H1 (cell line): ENCODE results near the gene MYH7B. TPM values are rescaled to one million over a fixed set of nuclear protein-coding genes. Genes with fewer than 3 reads are reported as not detected.

ENCODE experiments used
- CTCF ChIA-PET: fragments of 300-600 bp; sonication (Branson Sonifier 250); formaldehyde crosslinking; loops from one replicate; lab custom pipeline; 2021; ENCODE audit not compliant: partially characterized antibody; lab: Charles Lee
- POLR2A ChIA-PET: fragments of 300-600 bp; sonication (Branson Sonifier 250); formaldehyde crosslinking; loops from one replicate; lab custom pipeline; 2021; ENCODE audit warnings: inconsistent platforms; ENCODE audit not compliant: partially characterized antibody; lab: Charles Lee
- DNase-seq, 2 experiments: peaks; one replicate each; pipeline versions ENCODE4 v3.0.0 to v3.0.0-alpha.2; 2010 to 2022; ENCODE audit warnings: low spot score in 2 of 2, low read depth in 1 of 2, mixed read lengths in 1 of 2
- FAIRE-seq: peaks from 2 replicates; lab custom pipeline; 2011; peaks lifted over from hg19 to GRCh38; lab: Jason Lieb, UNC
- H2AFZ ChIP-seq: 2 replicates; pipeline ENCODE4 v1.8.1; 2012; ENCODE audit warnings: low read length, inconsistent platforms
- H2AK5ac ChIP-seq: 2 replicates; pipeline ENCODE4 v1.6.1; 2013; ENCODE audit warnings: low read depth, low read length
- H2BK120ac ChIP-seq: replicated peaks from 2 replicates; pipeline ENCODE3; 2013; ENCODE audit warnings: low read depth, low read length, inconsistent platforms
- H2BK12ac ChIP-seq: 2 replicates; pipeline ENCODE4 v1.6.1; 2013; ENCODE audit warnings: low read depth, low read length
- H2BK15ac ChIP-seq: 2 replicates; pipeline ENCODE4 v1.6.1; 2013; ENCODE audit warnings: low read length
- H2BK20ac ChIP-seq: 2 replicates; pipeline ENCODE4 v1.6.1; 2013; ENCODE audit warnings: low read length
- H2BK5ac ChIP-seq: 2 replicates; pipeline ENCODE4 v1.6.1; 2013; ENCODE audit warnings: low read depth, low read length
- H3K14ac ChIP-seq: 2 replicates; pipeline ENCODE4 v1.6.1; 2013; ENCODE audit warnings: inconsistent platforms; ENCODE audit not compliant: insufficient read length
- H3K18ac ChIP-seq: 2 replicates; pipeline ENCODE4 v1.6.1; 2013; ENCODE audit warnings: low read length; ENCODE audit errors: extremely low read depth
- H3K23ac ChIP-seq: 2 replicates; pipeline ENCODE4 v1.6.1; 2013; ENCODE audit warnings: inconsistent platforms; ENCODE audit not compliant: insufficient read length
- H3K23me2 ChIP-seq: 2 replicates; pipeline ENCODE4 v1.6.1; 2013; ENCODE audit warnings: low read depth, low read length
- H3K27ac ChIP-seq: 2 replicates; pipeline ENCODE4 v1.6.1; 2011; ENCODE audit warnings: low read depth, low read length, inconsistent platforms
- H3K27me3 ChIP-seq, 4 experiments: replicated peaks in 1 of 4; 1 replicate in 1 of 4; 2 replicates in 3 of 4; pipeline versions ENCODE4 v1.6.1 to v1.8.1; 2011 to 2013; ENCODE audit warnings: low read length in 3 of 4, mild to moderate bottlenecking in 3 of 4, inconsistent platforms in 2 of 4, mixed read lengths in 2 of 4, moderate library complexity in 1 of 4; ENCODE audit not compliant: control insufficient read depth in 3 of 4, insufficient read depth in 3 of 4; ENCODE audit errors: extremely low read depth in 1 of 4
- H3K36me3 ChIP-seq, 4 experiments: 2 replicates each; pipeline versions ENCODE4 v1.6.1 to v1.8.1; 2011 to 2013; ENCODE audit warnings: mild to moderate bottlenecking in 4 of 4, low read length in 3 of 4, moderate library complexity in 2 of 4, control low read depth in 1 of 4, inconsistent platforms in 1 of 4; ENCODE audit not compliant: insufficient read depth in 4 of 4, control insufficient read depth in 2 of 4
- H3K4ac ChIP-seq: replicated peaks from 2 replicates; pipeline ENCODE3; 2013; ENCODE audit warnings: low read length, low read depth, mixed read lengths, inconsistent platforms; ENCODE audit not compliant: insufficient read length
- H3K4me1 ChIP-seq, 4 experiments: replicated peaks in 1 of 4; 1 replicate in 1 of 4; 2 replicates in 3 of 4; pipeline versions ENCODE4 v1.6.1 to v1.8.1; 2011 to 2013; ENCODE audit warnings: low read length in 3 of 4, inconsistent platforms in 2 of 4, mixed read lengths in 1 of 4; ENCODE audit not compliant: insufficient read depth in 4 of 4, control insufficient read depth in 3 of 4
- H3K4me2 ChIP-seq, 2 experiments: 2 replicates each; pipeline versions ENCODE4 v1.6.1 to v1.8.1; 2011 to 2013; ENCODE audit warnings: low read depth in 2 of 2, low read length in 2 of 2, control low read depth in 1 of 2, inconsistent platforms in 1 of 2, mild to moderate bottlenecking in 1 of 2; ENCODE audit not compliant: insufficient read depth in 1 of 2
- H3K4me3 ChIP-seq, 4 experiments: fragments of 200-600, 300-600 bp in 1 of 4; sonication (generic), shearing (Covaris generic), sonication (Bioruptor Twin) in 1 of 4; 2 replicates each; pipeline versions ENCODE4 v1.5.1 to v1.8.1; 2011 to 2016; ENCODE audit warnings: low read length in 4 of 4, low read depth in 3 of 4, control low read depth in 2 of 4, inconsistent platforms in 2 of 4, mild to moderate bottlenecking in 2 of 4, mixed read lengths in 1 of 4, moderate library complexity in 1 of 4; ENCODE audit not compliant: insufficient read depth in 2 of 4; ENCODE audit errors: extremely low read depth in 1 of 4
- H3K56ac ChIP-seq: replicated peaks from 2 replicates; pipeline ENCODE3; 2013; ENCODE audit warnings: low read depth, mild to moderate bottlenecking, mixed read lengths, low read length, inconsistent platforms; ENCODE audit not compliant: insufficient read length
- H3K79me1 ChIP-seq: 2 replicates; pipeline ENCODE4 v1.6.1; 2013; ENCODE audit warnings: low read depth, low read length, control low read depth
- H3K79me2 ChIP-seq, 2 experiments: 2 replicates each; pipeline versions ENCODE4 v1.6.1 to v1.8.1; 2012 to 2013; ENCODE audit warnings: low read length in 2 of 2, mild to moderate bottlenecking in 2 of 2, inconsistent platforms in 1 of 2; ENCODE audit not compliant: insufficient read depth in 2 of 2, control insufficient read depth in 1 of 2
- H3K9ac ChIP-seq, 4 experiments: replicated peaks in 1 of 4; 1 replicate in 1 of 4; 2 replicates in 3 of 4; pipeline versions ENCODE4 v1.6.1 to v1.8.1; 2011 to 2013; ENCODE audit warnings: low read depth in 3 of 4, low read length in 3 of 4, control low read depth in 2 of 4, mild to moderate bottlenecking in 2 of 4, moderate library complexity in 2 of 4, inconsistent platforms in 1 of 4; ENCODE audit errors: extremely low read depth in 1 of 4
- H3K9me3 ChIP-seq, 2 experiments: 2 replicates each; pipeline versions ENCODE4 v1.6.1 to v1.8.1; 2012 to 2013; ENCODE audit warnings: mild to moderate bottlenecking in 2 of 2, moderate library complexity in 2 of 2, control low read depth in 1 of 2, inconsistent platforms in 1 of 2, low read depth in 1 of 2, low read length in 1 of 2, mixed read lengths in 1 of 2; ENCODE audit not compliant: insufficient read depth in 2 of 2
- H4K20me1 ChIP-seq, 2 experiments: replicated peaks in 1 of 2; 2 replicates each; pipeline versions ENCODE3 to v1.8.1; 2011 to 2013; ENCODE audit warnings: inconsistent platforms in 2 of 2, low read length in 2 of 2, mild to moderate bottlenecking in 1 of 2; ENCODE audit not compliant: insufficient read depth in 2 of 2, control insufficient read depth in 1 of 2
- H4K5ac ChIP-seq: 2 replicates; pipeline ENCODE4 v1.6.1; 2013; ENCODE audit warnings: low read length, low read depth, mixed read lengths, inconsistent platforms; ENCODE audit not compliant: insufficient read length
- H4K8ac ChIP-seq: 2 replicates; pipeline ENCODE4 v1.8.0; 2013; ENCODE audit warnings: mild to moderate bottlenecking, moderate library complexity, low read length, inconsistent platforms; ENCODE audit not compliant: insufficient read depth; ENCODE audit errors: extremely low read depth
- H4K91ac ChIP-seq: replicated peaks from 2 replicates; pipeline ENCODE3; 2013; ENCODE audit warnings: low read length, mixed read lengths, inconsistent platforms; ENCODE audit not compliant: insufficient read length
- BACH1 ChIP-seq: IDR thresholded peaks from 2 replicates; pipeline ENCODE4 v1.6.1; 2012; ENCODE audit warnings: low read length, improper control_type of control experiment
- BRCA1 ChIP-seq: IDR thresholded peaks from 2 replicates; pipeline ENCODE4 v1.6.1; 2012; ENCODE audit warnings: low read depth, low read length, improper control_type of control experiment
- CTBP2 ChIP-seq: IDR thresholded peaks from 2 replicates; pipeline ENCODE4 v1.7.0; 2011; ENCODE audit warnings: borderline replicate concordance, mild to moderate bottlenecking, moderate library complexity, mixed read lengths, low read length; ENCODE audit not compliant: insufficient read depth, insufficient read length
- EP300 ChIP-seq, 2 experiments: IDR thresholded peaks; 1 replicate in 1 of 2; 2 replicates in 1 of 2; pipeline ENCODE4 v1.6.1; 2011 to 2012; ENCODE audit warnings: low read depth in 2 of 2, low read length in 2 of 2, mild to moderate bottlenecking in 2 of 2, borderline replicate concordance in 1 of 2, inconsistent platforms in 1 of 2, moderate library complexity in 1 of 2
- GABPA ChIP-seq: IDR thresholded peaks from 2 replicates; pipeline ENCODE4 v1.6.1; 2011; ENCODE audit warnings: mild to moderate bottlenecking, low read length, moderate library complexity, borderline replicate concordance; ENCODE audit not compliant: insufficient read depth
- KDM1A ChIP-seq: fragments of 200-600, 300-600 bp; sonication (generic); IDR thresholded peaks from 2 replicates; pipeline ENCODE4 v1.7.1; 2016; ENCODE audit warnings: mild to moderate bottlenecking, low read length, borderline replicate concordance
- PHF8 ChIP-seq: fragments of 200-600 bp; sonication (generic); conservative IDR thresholded peaks from 2 replicates; pipeline ENCODE4 v1.7.1; 2012; ENCODE audit warnings: low read depth, mild to moderate bottlenecking, inconsistent platforms, low read length, moderate library complexity
- POLR2A ChIP-seq, 2 experiments: IDR thresholded peaks; 1 replicate in 1 of 2; 2 replicates in 1 of 2; pipeline ENCODE4 v1.6.1; 2011; ENCODE audit warnings: low read depth in 2 of 2, low read length in 2 of 2, mild to moderate bottlenecking in 2 of 2; ENCODE audit errors: control extremely low read depth in 1 of 2
- SIN3A ChIP-seq, 2 experiments: IDR thresholded peaks in 1 of 2; conservative IDR thresholded peaks in 1 of 2; 2 replicates each; pipeline ENCODE4 v1.6.1; 2011 to 2012; ENCODE audit warnings: low read length in 2 of 2, improper control_type of control experiment in 1 of 2, low read depth in 1 of 2, mild to moderate bottlenecking in 1 of 2
- SP1 ChIP-seq: IDR thresholded peaks from 2 replicates; pipeline ENCODE4 v1.6.1; 2011; ENCODE audit warnings: low read depth, low read length
- SRF ChIP-seq: IDR thresholded peaks from 2 replicates; pipeline ENCODE4 v1.6.1; 2011; ENCODE audit warnings: mild to moderate bottlenecking, low read depth, low read length, moderate library complexity
- TCF12 ChIP-seq: IDR thresholded peaks from 2 replicates; pipeline ENCODE4 v1.6.1; 2011; ENCODE audit warnings: low read depth, mild to moderate bottlenecking, low read length
- ZNF274 ChIP-seq: IDR thresholded peaks from 2 replicates; pipeline ENCODE4 v1.7.0; 2012; ENCODE audit warnings: low read length, borderline replicate concordance; ENCODE audit errors: extremely low read depth
- WGBS, 2 experiments: shearing (Covaris generic) in 1 of 2; methylation state at CpG; one replicate each; pipeline versions ENCODE4 v1.1.6 to v1.1.7; 2013 to 2015; ENCODE audit warnings: low lambda C conversion rate in 2 of 2, mixed read lengths in 2 of 2, inconsistent platforms in 1 of 2, low coverage in 1 of 2, missing lambda C conversion rate in 1 of 2; ENCODE audit not compliant: insufficient replicate concordance in 2 of 2, insufficient coverage in 1 of 2, insufficient read length in 1 of 2; ENCODE audit errors: extremely low coverage in 1 of 2, missing lambda C conversion rate in 1 of 2; 5-methylcytosine and 5-hydroxymethylcytosine counted together
- polyA plus RNA-seq, 7 experiments: library from polyadenylated mRNA; depleted of rRNA in 3 of 7; stranded (reverse) in 5 of 7; unstranded in 2 of 7; fragments of >200 nt in 5 of 7; fragments of 200-250 nt in 2 of 7; gene quantifications; 1 replicate in 5 of 7; 2 replicates in 1 of 7; 4 replicates in 1 of 7; pipeline versions ENCODE4 v1.2.1 to v1.2.3, GENCODE V29; 2011 to 2013; ENCODE audit warnings: missing spikeins in 2 of 7, mixed read lengths in 2 of 7
- total RNA-seq: library from RNA; stranded (reverse); fragmentation: NEBNext Ultra II Directional; extraction: Animal tissue kit (Norgen Biotek cat#: 25700); gene quantifications from 2 replicates; pipeline ENCODE4 v1.2.1, GENCODE V29; 2021

MYH7B gene
- total and polyA plus RNA-seq, 2 of the 8 experiments (the other 6 are each of a cell fraction or from before 2014, with no cell fraction given) = 0.15 to 0.30 TPM

- Histone ChIP-seq H2BK5ac (no peak overlapping the region), H2AFZ (no peak overlapping the region), H4K20me1 (no peaks in the 10 kb centered on the region), H3K9ac (no peak overlapping the region), H3K9me3 (no peaks in the 10 kb centered on the region), H2BK20ac (no peak overlapping the region), H3K27me3 (no peaks in the 10 kb centered on the region; a peak in 1 of 7 replicates), H3K18ac (no peak overlapping the region), H4K8ac (no peak overlapping the region), H2AK5ac (no peak overlapping the region), H3K79me2 (no peaks in the 10 kb centered on the region), H3K23me2 (no peaks in the 10 kb centered on the region), H3K14ac (no peak overlapping the region), H2BK12ac (no peak overlapping the region), H4K5ac (no peak overlapping the region), H3K4me1 (peaks cover 0 to 8% (median 0%) of the 10 kb centered on the region in 4 experiments; a peak in 2 of 7 replicates), H3K27ac (no peak overlapping the region), H3K4ac (no peak overlapping the region), H3K36me3 (no peaks in the 10 kb centered on the region), H3K79me1 (no peaks in the 10 kb centered on the region), H3K56ac (no peak overlapping the region), H3K4me2 (no peak overlapping the region), H2BK120ac (no peak overlapping the region), H4K91ac (no peak overlapping the region), H2BK15ac (0 out of 2 replicates have a peak overlapping the region, but pooled peaks have one; percentile 2), H3K4me3 (no peak overlapping the region), H3K23ac (no peak overlapping the region)
- WGBS, 2 experiments = 64% methylated on average over 3 of the region's 4 CpGs; no CpG with 5 or more reads in 1 of the 2 experiments
- no peak for DNase-seq
- ChIA-PET POLR2A (interaction anchor here (1.2 kb wide), 1 partner anchor 289 kb away, joined by 6 read pairs; no protein-coding TSS in a partner anchor), CTCF (interaction anchor here (0.6 to 6.9 kb wide), 6 partner anchors 17 to 511 kb away, joined by 3 to 26 read pairs (median 4); partner anchors contain the start of gene GGT7)
- FAIRE-seq = no peak
- TF ChIP-seq SRF (no peak), BACH1 (no peak), TCF12 (no peak), SIN3A (conservative IDR thresholded peaks at IDR 0.05 in 1 of 2, IDR thresholded peaks at IDR 0.05 in 1 of 2; ENCODE audit: low read depth in 1 of 2, low read length in 2 of 2) (no peak), SP1 (no peak), KDM1A (no peak), POLR2A (IDR thresholded peaks at IDR 0.05; ENCODE audit: control extremely low read depth in 1 of 2, low read depth in 2 of 2, low read length in 2 of 2) (no peak), ZNF274 (no peak), GABPA (no peak), PHF8 (no peak), EP300 (IDR thresholded peaks at IDR 0.05; ENCODE audit: borderline replicate concordance in 1 of 2, low read depth in 2 of 2, low read length in 2 of 2) (no peak), CTBP2 (no peak), BRCA1 (no peak)
Observed at GRCh38 chr20:34974246-34974645, 18.6 kb downstream of the MYH7B start.
